GM12878 (cell line): ENCODE results near the gene SH2B3. TPM values are rescaled to one million over a fixed set of nuclear protein-coding genes. Genes with fewer than 3 reads are reported as not detected.
A peak's percentile ranks its signal among the peaks of the same experiment; 100 is the strongest.

Experiments used
- BCL11A ChIP-seq: IDR thresholded peaks from 2 replicates; pipeline ENCODE4 v1.6.1; 2011; ENCODE audit warnings: low read depth, low read length
- DPF2 ChIP-seq: fragments of 450-650 bp; IDR thresholded peaks from 2 replicates; pipeline ENCODE4 v1.6.1; 2017; ENCODE audit warnings: mild to moderate bottlenecking
- E2F4 ChIP-seq: IDR thresholded peaks from 2 replicates; pipeline ENCODE4 v1.6.1; 2012; ENCODE audit warnings: low read depth, low read length, improper control_type of control experiment
- JUNB ChIP-seq: IDR thresholded peaks from 2 replicates; pipeline ENCODE4 v1.6.1; 2016; ENCODE audit warnings: antibody characterized with exemption, mild to moderate bottlenecking
- JUND ChIP-seq: IDR thresholded peaks from 2 replicates; pipeline ENCODE4 v1.6.1; 2012; ENCODE audit warnings: low read depth, mild to moderate bottlenecking, low read length, improper control_type of control experiment, moderate library complexity
- KDM1A ChIP-seq: fragments of 200-600 bp; sonication (generic); IDR thresholded peaks from 2 replicates; pipeline ENCODE4 v1.6.1; 2016; ENCODE audit warnings: borderline replicate concordance
- LARP7 ChIP-seq: fragments of 450-650 bp; IDR thresholded peaks from 2 replicates; pipeline ENCODE4 v1.6.1; 2017; ENCODE audit warnings: mild to moderate bottlenecking
- MAX ChIP-seq: IDR thresholded peaks from 2 replicates; pipeline ENCODE4 v1.6.1; 2012; ENCODE audit warnings: low read depth, low read length, improper control_type of control experiment
- MEF2B ChIP-seq: fragments of 450-650 bp; IDR thresholded peaks from 2 replicates; pipeline ENCODE4 v1.6.1; 2018; ENCODE audit warnings: mild to moderate bottlenecking, moderate library complexity; ENCODE audit not compliant: partially characterized antibody, poor library complexity, severe bottlenecking
- RUNX3 ChIP-seq: IDR thresholded peaks from 2 replicates; pipeline ENCODE4 v1.6.1; 2012; ENCODE audit warnings: low read length, inconsistent platforms
- SKIL ChIP-seq: fragments of 450-650 bp; IDR thresholded peaks from 2 replicates; pipeline ENCODE4 v1.6.1; 2017; ENCODE audit warnings: mild to moderate bottlenecking, low read depth, inconsistent platforms; ENCODE audit not compliant: poor library complexity, severe bottlenecking
- SMC3 ChIP-seq: IDR thresholded peaks from 2 replicates; pipeline ENCODE4 v1.6.1; 2011; ENCODE audit warnings: low read length, improper control_type of control experiment, borderline replicate concordance
- TARDBP ChIP-seq: IDR thresholded peaks from 2 replicates; pipeline ENCODE4 v1.6.1; 2016; ENCODE audit warnings: borderline replicate concordance
- ZBED1 ChIP-seq: IDR thresholded peaks from 2 replicates; pipeline ENCODE4 v1.6.1; 2016; ENCODE audit warnings: borderline replicate concordance
- ZNF217 ChIP-seq: fragments of 450-650 bp; IDR thresholded peaks from 2 replicates; pipeline ENCODE4 v1.6.1; 2017; ENCODE audit warnings: antibody characterized with exemption, mild to moderate bottlenecking
- ZNF592 ChIP-seq: fragments of 450-650 bp; IDR thresholded peaks from 2 replicates; pipeline ENCODE4 v1.6.1; 2017; ENCODE audit warnings: mild to moderate bottlenecking, moderate library complexity
- ZNF687 ChIP-seq: fragments of 450-650 bp; IDR thresholded peaks from 2 replicates; pipeline ENCODE4 v1.6.1; 2017; ENCODE audit warnings: mild to moderate bottlenecking, moderate library complexity
- ZSCAN29 ChIP-seq: fragments of 450-650 bp; IDR thresholded peaks from 2 replicates; pipeline ENCODE4 v1.6.1; 2017; ENCODE audit warnings: mild to moderate bottlenecking, moderate library complexity
- polyA plus RNA-seq, 11 experiments: library from polyadenylated mRNA; depleted of rRNA in 4 of 11; unstranded in 6 of 11; stranded (reverse) in 5 of 11; fragments of >200 nt; fragmentation: Nextera tagmentation in 4 of 11; fragmentation: Illumina TruSeq in 1 of 11; extraction: Ambion mirVana in 4 of 11; extraction: Trizol in 1 of 11; gene quantifications; 1 replicate in 1 of 11; 2 replicates in 10 of 11; pipeline versions ENCODE4 v1.2.1 to v1.2.3, GENCODE V29; 2011 to 2016; ENCODE audit warnings: inconsistent platforms in 2 of 11, missing spikeins in 2 of 11, low read depth in 1 of 11
- total RNA-seq, 4 experiments: library from RNA; depleted of rRNA in 3 of 4; stranded (reverse); fragments of >200 nt in 3 of 4; fragmentation: Illumina TruSeq in 1 of 4; extraction: Trizol in 1 of 4; gene quantifications; 2 replicates each; pipeline versions ENCODE4 v1.2.1 to v1.2.3, GENCODE V29; 2013 to 2021

Gene SH2B3
- total and polyA plus RNA-seq, 10 of the 15 experiments (the other 5 are each of a cell fraction or from before 2014, with no cell fraction given): 5.8 to 46.4 (median 23.3) TPM

- TF ChIP-seq MAX (peak; percentile 16; the same call in 1 of the 2 replicates), DPF2 (peak; percentile 75), BCL11A (no peak), ZBED1 (no peak), E2F4 (no peak), ZNF687 (no peak), LARP7 (peak; percentile 57; the same call in 1 of the 2 replicates), ZNF592 (no peak), ZNF217 (no peak), KDM1A (no peak), RUNX3 (no peak), SMC3 (no peak), TARDBP (no peak), MEF2B (no peak), JUNB (no peak), JUND (no peak), ZSCAN29 (no peak), SKIL (no peak)
Observed at GRCh38 chr12:111405149-111405858, 419 bp upstream of the SH2B3 start (continued).
